Sciatic nerve (tissue), 2 donors: Measurements from ENCODE around the gene INTS3. TPM values are rescaled to one million over a fixed set of nuclear protein-coding genes. Genes with fewer than 3 reads are reported as not detected.
A peak's percentile ranks its signal among the peaks of the same experiment; 100 is the strongest.
"Not testable (repeated sequence)": the region's sequence is repeated elsewhere in the genome, so short reads cannot be mapped to it uniquely, and the experiment has no call there.

Experiments used
- ATAC-seq: fragments of 200-7000 bp; cut with Tn5 transposase; one replicate; pipeline ENCODE4 v1.9.1; 2020; ENCODE audit warnings: mild to moderate bottlenecking, moderate library complexity
- DNase-seq: peaks from one replicate; pipeline ENCODE4 v3.0.0-alpha.2; 2020; ENCODE audit warnings: low spot score
- intact Hi-C: fragments of 100-400 bp; cut with DNase I; formaldehyde crosslinking; loops from one replicate; pipeline ENCODE4 v1.14.2; 2022
- total RNA-seq: library from RNA; stranded (reverse); fragmentation: NEBNext Ultra II Directional; extraction: Animal tissue kit (Norgen Biotek cat#: 25700); gene quantifications from one replicate; pipeline ENCODE4 v1.2.1, GENCODE V29; 2021
- donor health status: DM: no; HTN: no; CAD: no.
- donor health status: DM: no; HTN: no; CAD: no.

The INTS3 gene
- total RNA-seq, 1 donor from 2014 or later = 72.4 TPM

DNA sequence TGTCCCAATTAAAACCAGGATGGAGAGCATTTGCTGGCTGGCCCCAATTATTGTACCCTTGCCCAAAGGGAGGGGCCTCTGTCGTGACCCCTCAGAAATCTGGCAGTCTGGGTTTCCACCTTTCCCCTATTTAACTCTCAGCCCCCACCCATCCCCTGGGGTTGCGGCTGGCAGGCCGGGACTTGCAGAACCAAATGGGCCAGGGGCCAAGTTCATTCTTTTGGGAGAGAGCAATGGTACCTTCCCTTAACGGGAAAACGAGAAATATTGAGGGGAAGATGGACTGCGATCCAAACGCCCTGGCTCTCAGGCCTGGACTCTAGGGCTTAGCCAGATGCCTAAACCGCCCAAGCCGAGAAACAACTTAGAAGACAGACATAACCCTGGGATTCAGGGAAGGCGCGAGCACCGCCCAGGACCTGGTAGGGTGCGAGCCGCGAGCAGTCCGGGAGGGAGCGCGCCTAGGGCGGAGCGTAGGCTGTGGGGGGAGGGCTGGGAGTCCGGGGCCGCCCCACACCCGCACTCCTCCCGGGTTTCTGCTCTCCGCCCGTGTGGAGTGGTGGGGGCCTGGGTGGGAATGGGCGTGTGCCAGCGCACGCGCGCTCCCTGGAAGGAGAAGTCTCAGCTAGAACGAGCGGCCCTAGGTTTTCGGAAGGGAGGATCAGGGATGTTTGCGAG lies 47.1 kb downstream of the INTS3 start, which contains the start of gene SLC27A3:
TSS of gene SLC27A3 (plus strand) at position 628 of the 678 bp plus-strand sequence. CDS start 91 bp downstream, outside the sequence.
- intact Hi-C loops = no loop called here
- DNase-seq (peak; percentile 89), ATAC-seq (peak; percentile 92)

DNA sequence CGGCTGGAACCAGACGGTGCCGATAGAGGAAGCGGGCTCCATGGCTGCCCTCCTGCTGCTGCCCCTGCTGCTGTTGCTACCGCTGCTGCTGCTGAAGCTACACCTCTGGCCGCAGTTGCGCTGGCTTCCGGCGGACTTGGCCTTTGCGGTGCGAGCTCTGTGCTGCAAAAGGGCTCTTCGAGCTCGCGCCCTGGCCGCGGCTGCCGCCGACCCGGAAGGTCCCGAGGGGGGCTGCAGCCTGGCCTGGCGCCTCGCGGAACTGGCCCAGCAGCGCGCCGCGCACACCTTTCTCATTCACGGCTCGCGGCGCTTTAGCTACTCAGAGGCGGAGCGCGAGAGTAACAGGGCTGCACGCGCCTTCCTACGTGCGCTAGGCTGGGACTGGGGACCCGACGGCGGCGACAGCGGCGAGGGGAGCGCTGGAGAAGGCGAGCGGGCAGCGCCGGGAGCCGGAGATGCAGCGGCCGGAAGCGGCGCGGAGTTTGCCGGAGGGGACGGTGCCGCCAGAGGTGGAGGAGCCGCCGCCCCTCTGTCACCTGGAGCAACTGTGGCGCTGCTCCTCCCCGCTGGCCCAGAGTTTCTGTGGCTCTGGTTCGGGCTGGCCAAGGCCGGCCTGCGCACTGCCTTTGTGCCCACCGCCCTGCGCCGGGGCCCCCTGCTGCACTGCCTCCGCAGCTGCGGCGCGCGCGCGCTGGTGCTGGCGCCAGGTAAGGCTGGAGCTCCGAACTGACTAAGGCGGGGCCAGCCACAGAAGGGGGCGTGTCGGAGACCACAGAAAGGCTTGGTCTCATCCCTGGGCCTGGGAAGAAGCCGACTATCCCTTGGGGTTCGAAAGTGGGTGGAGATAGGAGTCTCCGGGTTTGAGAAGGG lies 47.8 kb downstream of the INTS3 start:
- intact Hi-C loops = no loop called here
- DNase-seq (peak; percentile 85), ATAC-seq (peak; percentile 46)

DNA sequence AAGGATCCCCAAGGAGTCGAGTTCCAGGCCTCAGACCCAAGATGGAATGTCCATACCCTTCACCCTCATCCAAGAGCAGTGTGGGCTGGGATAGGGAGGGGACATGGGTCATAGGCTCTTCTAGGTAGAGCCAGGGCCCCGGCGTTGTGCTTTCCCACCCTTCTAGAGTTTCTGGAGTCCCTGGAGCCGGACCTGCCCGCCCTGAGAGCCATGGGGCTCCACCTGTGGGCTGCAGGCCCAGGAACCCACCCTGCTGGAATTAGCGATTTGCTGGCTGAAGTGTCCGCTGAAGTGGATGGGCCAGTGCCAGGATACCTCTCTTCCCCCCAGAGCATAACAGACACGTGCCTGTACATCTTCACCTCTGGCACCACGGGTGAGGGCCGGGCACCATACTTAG lies 48.5 kb downstream of the INTS3 start:
- ATAC-seq = no peak
- no peak for DNase-seq
- intact Hi-C loops = no loop called here

DNA sequence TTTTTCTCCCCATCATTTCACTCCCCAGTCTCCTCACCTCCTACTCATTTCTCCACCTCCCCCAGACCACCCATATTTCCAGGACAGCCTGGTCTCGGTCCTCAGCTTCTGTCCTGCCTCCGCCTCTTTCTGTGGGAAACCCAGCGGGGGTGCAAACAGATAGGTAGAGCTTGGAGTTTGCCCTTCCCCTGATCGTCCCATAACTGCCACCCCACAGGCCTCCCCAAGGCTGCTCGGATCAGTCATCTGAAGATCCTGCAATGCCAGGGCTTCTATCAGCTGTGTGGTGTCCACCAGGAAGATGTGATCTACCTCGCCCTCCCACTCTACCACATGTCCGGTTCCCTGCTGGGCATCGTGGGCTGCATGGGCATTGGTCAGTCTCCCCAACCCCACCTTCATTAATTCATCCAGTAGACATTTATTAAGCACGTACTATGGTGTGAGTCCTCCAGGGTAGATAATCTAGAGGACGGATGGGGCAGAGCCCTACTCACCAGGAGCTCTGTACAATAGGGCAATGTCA lies 49.1 kb downstream of the INTS3 start:
- DNase-seq (no peak), ATAC-seq (no peak)
- intact Hi-C loops = no loop called here

GRCh38 chr1:153777648-153778047 lies 49.8 kb downstream of the INTS3 start:
- intact Hi-C loops = no loop called here

GRCh38 chr1:153778051-153778823 lies 50.4 kb downstream of the INTS3 start:
- no peak for ATAC-seq
- intact Hi-C loops = no loop called here
- DNase-seq = no peak

More at GRCh38 chr1:153777648-153778047, 49.8 kb downstream of the INTS3 start:
- ATAC-seq (no peak), DNase-seq (no peak)

GRCh38 chr1:153778824-153779519 lies 51.1 kb downstream of the INTS3 start:
- intact Hi-C loops = no loop called here
- no peak for DNase-seq
- ATAC-seq = no peak

DNA sequence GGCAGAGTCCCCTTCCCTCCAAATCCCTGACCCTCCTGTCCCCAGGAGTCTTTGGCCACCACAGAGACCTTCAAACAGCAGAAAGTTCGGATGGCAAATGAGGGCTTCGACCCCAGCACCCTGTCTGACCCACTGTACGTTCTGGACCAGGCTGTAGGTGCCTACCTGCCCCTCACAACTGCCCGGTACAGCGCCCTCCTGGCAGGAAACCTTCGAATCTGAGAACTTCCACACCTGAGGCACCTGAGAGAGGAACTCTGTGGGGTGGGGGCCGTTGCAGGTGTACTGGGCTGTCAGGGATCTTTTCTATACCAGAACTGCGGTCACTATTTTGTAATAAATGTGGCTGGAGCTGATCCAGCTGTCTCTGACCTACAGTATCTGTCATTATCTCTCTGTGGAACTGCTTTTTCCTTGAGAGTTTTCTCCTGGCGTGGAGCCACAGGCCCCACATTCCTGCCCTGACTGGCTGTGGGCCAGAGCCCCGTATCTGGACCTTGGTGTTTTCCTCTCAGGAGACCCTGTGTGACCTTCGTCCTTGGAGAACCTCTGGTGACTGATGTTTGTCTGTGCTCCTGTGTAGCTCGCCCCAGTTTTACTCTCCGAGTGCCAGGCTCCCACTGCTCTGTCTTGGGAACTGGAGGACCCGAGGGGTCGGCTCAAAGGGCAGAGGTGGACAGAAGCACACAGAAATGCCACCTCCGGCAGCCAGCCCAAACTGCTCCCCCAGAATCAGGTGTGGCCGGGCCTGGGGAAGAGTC lies 52.1 kb downstream of the INTS3 start:
- no peak for ATAC-seq
- DNase-seq = no peak
- intact Hi-C loops = no loop called here

- DNase-seq (no peak), ATAC-seq (no peak)
- intact Hi-C loops = no loop called here
Measured at GRCh38 chr1:153780551-153780950, 52.7 kb downstream of the INTS3 start.

DNA sequence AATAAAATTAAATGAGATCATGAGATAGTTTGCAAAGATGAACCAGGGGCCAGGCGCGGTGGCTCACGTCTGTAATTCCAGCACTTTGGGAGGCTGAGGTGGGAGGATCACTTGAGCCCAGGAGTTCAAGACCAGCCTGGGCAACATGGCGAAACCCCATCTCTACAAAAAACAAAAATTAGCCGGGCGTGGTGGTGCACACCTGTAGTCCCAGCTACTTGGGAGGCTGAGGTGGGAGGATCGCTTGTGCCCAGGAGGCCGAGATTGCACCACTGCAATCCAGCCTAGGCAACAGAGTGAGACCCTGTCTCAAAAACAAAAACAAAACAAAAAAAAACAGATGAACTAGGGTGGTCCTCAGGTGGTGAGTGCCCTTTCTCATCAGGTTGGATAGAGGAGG lies 54.8 kb downstream of the INTS3 start:
- ATAC-seq, intact Hi-C loops, DNase-seq: not testable (repeated sequence)

- intact Hi-C loops = no loop called here
- DNase-seq = peak; percentile 95
- ATAC-seq = peak; percentile 98
Measured at GRCh38 chr1:153783233-153784190, 55.7 kb downstream of the INTS3 start.

DNA sequence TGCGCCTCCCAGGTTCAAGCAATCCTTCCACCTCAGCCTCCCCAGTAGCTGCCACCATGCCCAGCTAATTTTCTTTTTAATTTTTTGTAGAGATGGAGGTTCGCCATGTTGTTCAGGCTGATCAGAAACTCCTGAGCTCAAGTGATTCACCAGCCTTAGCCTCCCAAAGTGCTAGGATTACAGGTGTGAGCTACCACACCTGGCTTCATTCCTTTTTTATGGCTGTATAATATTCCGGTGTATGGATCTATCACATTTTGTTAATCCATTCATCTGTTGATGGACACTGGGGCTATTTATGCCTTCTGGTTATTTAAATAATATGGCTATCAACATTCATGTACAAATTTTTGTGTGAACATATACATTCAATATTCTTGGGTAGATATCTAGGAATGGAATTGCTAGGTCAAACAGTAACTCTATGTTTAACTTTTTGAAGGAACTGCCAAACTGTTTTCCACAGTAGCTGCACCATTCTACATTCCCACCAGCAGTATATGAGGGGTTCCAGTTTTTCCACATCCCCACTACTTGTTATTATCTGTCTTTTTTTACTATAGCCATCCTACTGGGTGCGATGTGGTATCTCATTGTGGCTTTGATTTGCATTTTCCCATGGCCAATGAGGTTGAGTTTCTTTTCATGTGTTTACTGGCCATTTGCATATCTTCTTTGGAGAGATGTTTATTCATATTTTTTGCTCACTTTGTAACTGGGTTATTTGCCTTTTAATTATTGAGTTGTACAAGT lies 58.4 kb downstream of the INTS3 start:
- ATAC-seq (no peak), DNase-seq (no peak)
- intact Hi-C loops = no loop called here

GRCh38 chr1:153789478-153790034 lies 61.7 kb downstream of the INTS3 start:
- intact Hi-C loops = loop anchor here (5.0 kb wide), 1 partner anchor 193 kb away; no protein-coding TSS in a partner anchor
- no peak for ATAC-seq
- DNase-seq = no peak

GRCh38 chr1:153790313-153790965 lies 62.6 kb downstream of the INTS3 start:
- DNase-seq = peak; percentile 84
- peak; percentile 95 for ATAC-seq
- intact Hi-C loops = loop anchor here (5.0 kb wide), 1 partner anchor 192 kb away; no protein-coding TSS in a partner anchor

DNA sequence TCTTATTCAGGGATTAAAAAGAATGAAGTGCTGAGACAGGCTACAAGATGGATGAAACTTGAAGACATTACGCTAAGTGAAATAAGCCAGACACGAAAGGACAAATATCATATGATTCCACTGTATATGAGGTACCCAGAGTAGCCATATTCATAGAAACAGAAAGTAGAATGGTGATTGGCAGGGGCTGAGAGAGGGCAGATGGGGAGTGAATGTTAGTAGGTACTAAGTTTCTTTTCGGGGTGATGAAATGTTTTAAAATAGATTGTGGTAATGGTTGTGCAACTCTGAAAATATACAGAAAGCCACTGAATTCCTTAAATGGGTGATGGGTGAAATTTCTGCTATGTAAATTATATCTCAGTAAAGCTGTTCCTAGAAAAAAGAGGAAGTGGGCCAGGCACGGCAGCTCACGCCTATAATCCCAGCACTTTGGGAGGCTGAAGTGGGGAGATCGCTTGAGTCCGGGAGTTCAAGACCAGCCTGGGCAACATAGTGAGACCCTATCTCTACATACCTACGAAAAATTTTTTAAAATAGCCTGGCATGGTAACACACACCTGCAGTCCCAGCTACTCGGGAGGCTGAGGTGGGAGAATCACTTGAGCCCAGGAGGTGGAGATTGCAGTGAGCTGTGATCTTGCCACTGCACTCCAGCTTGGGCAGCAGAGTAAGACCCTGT lies 63.3 kb downstream of the INTS3 start:
- intact Hi-C loops = loop anchor here (5.0 kb wide), 1 partner anchor 191 kb away; no protein-coding TSS in a partner anchor

More for the DNA sequence above, 63.3 kb downstream of the INTS3 start:
- ATAC-seq = peak; percentile 62
- DNase-seq = peak; percentile 62
